Lower lobe of right lung (tissue), 2 donors: ENCODE data around the gene TPCN2. TPM values are rescaled to one million over a fixed set of nuclear protein-coding genes. Genes with fewer than 3 reads are reported as not detected.

Experiments
- ATAC-seq, 2 donors: fragments of 200-7000 bp; cut with Tn5 transposase; one replicate each; pipeline ENCODE4 v1.9.1; 2020 to 2022; ENCODE audit warnings: mild to moderate bottlenecking in 2 of 2, moderate library complexity in 2 of 2
- DNase-seq: peaks from one replicate; pipeline ENCODE4 v3.0.0-alpha.2; 2020
- H3K27ac ChIP-seq: fragments of 200-600 bp; one replicate; pipeline ENCODE4 v1.8.0; 2022
- H3K27me3 ChIP-seq: fragments of 200-600 bp; one replicate; pipeline ENCODE4 v1.8.0; 2022; ENCODE audit warnings: low read depth
- H3K36me3 ChIP-seq: fragments of 200-600 bp; one replicate; pipeline ENCODE4 v1.8.0; 2022; ENCODE audit warnings: mild to moderate bottlenecking
- H3K4me1 ChIP-seq: fragments of 200-600 bp; one replicate; pipeline ENCODE4 v1.8.0; 2022
- H3K4me3 ChIP-seq: fragments of 200-600 bp; one replicate; pipeline ENCODE4 v1.8.0; 2022; ENCODE audit warnings: mild to moderate bottlenecking
- H3K9me3 ChIP-seq: fragments of 200-600 bp; one replicate; pipeline ENCODE4 v1.8.0; 2022
- CTCF ChIP-seq: fragments of 200-600 bp; IDR thresholded peaks from one replicate; pipeline ENCODE4 v1.8.0; 2022; ENCODE audit warnings: antibody characterized with exemption, mild to moderate bottlenecking
- intact Hi-C: fragments of 100-400 bp; cut with DNase I; formaldehyde crosslinking; loops from one replicate; pipeline ENCODE4 v1.11.0; 2022
- microRNA-seq: library from miRNA; unstranded; fragments of <30 nt; microRNA quantifications from one replicate; pipeline ENCODE4 v1.2.0, GENCODE V29; 2020; ENCODE audit warnings: borderline number of aligned reads
- total RNA-seq: library from RNA; stranded (reverse); fragmentation: NEBNext Ultra II Directional; extraction: Animal tissue kit (Norgen Biotek cat#: 25700); gene quantifications from one replicate; pipeline ENCODE4 v1.2.1, GENCODE V29; 2021
- donor health status: DM: no; HTN: yes; CAD: no; lungs with severe emphysema.

The TPCN2 gene
- total RNA-seq, 1 donor from 2014 or later: 18.2 TPM

GRCh38 chr11:69183613-69184012 lies 134.9 kb downstream of the TPCN2 start:
- DNase-seq (no peak), ATAC-seq (no peak)
- Histone ChIP-seq H3K27ac (no peak overlapping the region), H3K4me1 (no peaks in the 10 kb centered on the region), H3K4me3 (no peak overlapping the region), H3K36me3 (no peaks in the 10 kb centered on the region), H3K27me3 (no peaks in the 10 kb centered on the region), H3K9me3 (no peaks in the 10 kb centered on the region)
- no peak for TF ChIP-seq CTCF
- intact Hi-C loops: no loop called here

Small RNAs within 50 kb of the gene (microRNA-seq; reads per million reads assigned to microRNA genes)
- not detected for gene MIR3164

Other genes with a start within 250 kb of the TPCN2 start
- gene CPT1A, start 207.0 kb upstream of the TPCN2 start, total RNA-seq: 88.4 TPM
- 32.9 TPM for gene MRPL21, start 145.1 kb upstream of the TPCN2 start, total RNA-seq
- gene IGHMBP2, start 145.0 kb upstream of the TPCN2 start, total RNA-seq: 18.8 TPM
- not detected for gene MRGPRD, start 67.9 kb upstream of the TPCN2 start, total RNA-seq
- 11.5 TPM for gene MRGPRF, start 35.7 kb upstream of the TPCN2 start, total RNA-seq
- gene SMIM38, start 107.0 kb downstream of the TPCN2 start, total RNA-seq: not detected
- gene MYEOV, start 245.2 kb downstream of the TPCN2 start, total RNA-seq: 1.2 TPM